NCI-H82 treated with DMSO at 0.1 percent for 48 hours (cell line): Measurements from ENCODE around the gene SCAMP3.

Experiments used
- DNase-seq: peaks from one replicate; lab custom pipeline; 2025; ENCODE audit not compliant: unreplicated experiment; lab: John Stamatoyannopoulos, UW

Gene SCAMP3

GRCh38 chr1:155285631-155286044 lies 23.5 kb upstream of the SCAMP3 start:
- DNase-seq, result no peak

- DNase-seq, result no peak
Measured at GRCh38 chr1:155285063-155285462, 22.9 kb upstream of the SCAMP3 start.

DNA sequence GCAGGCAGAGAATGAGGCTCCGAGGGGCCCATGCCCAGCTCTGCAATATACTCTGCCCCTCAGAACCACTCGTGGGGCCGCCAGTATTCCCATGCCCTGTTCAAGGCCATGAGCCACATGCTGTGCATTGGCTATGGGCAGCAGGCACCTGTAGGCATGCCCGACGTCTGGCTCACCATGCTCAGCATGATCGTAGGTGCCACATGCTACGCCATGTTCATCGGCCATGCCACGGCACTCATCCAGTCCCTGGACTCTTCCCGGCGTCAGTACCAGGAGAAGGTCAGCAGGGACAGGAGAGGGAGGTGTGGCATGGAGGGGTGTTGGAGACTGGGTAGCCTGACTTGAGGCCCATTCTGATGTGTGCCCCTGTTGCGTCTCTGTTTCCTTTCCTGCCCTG lies 22.3 kb upstream of the SCAMP3 start:
- DNase-seq, result no peak

- DNase-seq, result no peak
Measured at GRCh38 chr1:155282488-155283091, 20.4 kb upstream of the SCAMP3 start.

GRCh38 chr1:155279268-155279667 lies 17.1 kb upstream of the SCAMP3 start:
- DNase-seq, result no peak

DNA sequence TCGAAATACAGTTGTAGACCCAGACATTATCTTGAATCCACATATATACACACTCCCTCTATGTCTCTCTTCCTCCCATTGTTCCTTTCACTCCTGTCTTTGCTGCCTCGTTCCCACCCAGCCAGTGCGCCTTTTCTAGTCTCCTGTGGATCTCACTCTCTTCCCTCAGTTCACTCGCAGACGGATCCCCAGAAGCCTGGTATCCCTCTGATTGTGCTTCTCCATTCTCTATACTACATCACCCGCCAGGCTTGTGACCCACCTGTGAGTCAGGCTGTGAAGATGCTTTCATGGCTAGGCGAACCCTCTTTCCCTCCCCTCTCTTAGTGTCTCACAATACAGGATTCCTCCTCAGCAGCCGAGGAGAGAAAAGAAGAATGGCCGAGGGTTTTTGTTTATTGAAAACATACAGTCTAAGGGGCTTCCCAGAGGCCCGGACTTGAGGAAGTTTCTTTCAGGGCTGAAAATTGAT lies 16.6 kb upstream of the SCAMP3 start:
- DNase-seq, result no peak

DNA sequence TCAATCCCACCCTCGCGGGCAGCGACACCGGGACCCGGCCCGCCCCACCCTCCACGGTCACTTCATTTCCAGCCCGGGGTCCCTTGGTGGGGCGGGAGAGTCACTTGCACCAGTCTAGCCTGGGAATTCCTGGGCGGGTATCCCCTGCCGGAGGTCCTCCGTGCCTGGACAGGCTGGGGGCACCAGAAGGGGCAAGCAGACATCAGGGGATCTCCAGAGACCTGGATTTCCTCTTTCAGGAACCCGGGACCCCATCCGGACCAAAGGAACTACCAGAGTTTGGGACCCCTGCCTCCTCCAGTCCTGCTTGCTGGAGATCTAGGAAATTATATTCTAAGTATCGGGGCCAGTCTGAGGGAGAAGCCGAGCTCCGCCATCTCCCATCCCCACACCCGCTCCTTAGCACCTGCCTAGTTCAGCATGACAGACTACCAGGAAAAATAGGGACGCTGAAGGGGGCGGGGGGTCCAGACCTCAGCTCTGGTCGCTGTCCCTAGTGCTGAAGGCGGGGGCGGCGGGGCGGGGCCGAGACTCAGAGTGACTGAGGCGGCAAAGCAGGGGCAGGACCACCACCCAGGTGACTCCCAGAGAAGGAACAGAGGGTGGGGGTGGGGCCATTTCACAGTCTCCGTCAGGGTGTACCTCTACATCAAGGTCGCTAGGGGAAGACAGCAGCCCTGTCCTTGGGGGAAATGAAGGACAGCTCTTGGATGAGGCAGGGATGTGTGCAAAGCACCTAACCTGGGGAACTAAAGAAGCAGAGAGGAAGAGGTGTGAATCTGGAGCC lies 15.9 kb upstream of the SCAMP3 start:
- peak; percentile 51 for DNase-seq

DNA sequence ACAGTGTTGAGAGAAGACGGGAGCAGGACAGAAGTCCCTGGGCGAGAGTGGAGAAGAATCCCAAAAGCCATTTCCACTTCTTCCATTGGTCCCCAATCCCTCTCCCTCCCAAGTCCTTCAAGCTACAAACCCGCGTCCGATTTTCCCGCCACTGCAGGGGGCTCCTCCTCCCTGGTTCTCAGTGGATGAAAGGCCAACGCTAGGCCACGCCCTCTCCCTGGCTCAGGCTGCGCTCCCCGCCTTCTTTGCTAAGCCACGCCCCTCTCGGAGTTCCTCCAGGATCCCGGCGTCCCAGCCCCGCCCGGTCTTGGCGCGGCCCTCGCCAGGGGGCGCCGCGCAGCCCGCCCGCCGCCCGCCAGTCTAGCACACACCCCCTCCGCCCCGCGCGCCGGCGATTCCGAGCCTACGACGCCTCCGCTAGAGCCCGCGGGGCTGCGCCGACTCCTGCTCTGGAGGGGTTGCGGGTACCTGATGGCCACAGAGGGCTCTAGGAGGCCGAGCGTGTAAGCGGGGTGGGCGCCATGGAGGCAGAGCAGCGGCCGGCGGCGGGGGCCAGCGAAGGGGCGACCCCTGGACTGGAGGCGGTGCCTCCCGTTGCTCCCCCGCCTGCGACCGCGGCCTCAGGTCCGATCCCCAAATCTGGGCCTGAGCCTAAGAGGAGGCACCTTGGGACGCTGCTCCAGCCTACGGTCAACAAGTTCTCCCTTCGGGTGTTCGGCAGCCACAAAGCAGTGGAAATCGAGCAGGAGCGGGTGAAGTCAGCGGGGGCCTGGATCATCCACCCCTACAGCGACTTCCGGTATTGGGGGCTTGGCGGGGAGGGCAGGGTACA lies 15.1 kb upstream of the SCAMP3 start, which contains the start of gene HCN3:
Gene HCN3, plus strand, starts transcription at position 394 of the 832 bp plus-strand sequence. Its CDS starts 128 bp downstream, at position 522.
- peak; percentile 98 for DNase-seq

DNA sequence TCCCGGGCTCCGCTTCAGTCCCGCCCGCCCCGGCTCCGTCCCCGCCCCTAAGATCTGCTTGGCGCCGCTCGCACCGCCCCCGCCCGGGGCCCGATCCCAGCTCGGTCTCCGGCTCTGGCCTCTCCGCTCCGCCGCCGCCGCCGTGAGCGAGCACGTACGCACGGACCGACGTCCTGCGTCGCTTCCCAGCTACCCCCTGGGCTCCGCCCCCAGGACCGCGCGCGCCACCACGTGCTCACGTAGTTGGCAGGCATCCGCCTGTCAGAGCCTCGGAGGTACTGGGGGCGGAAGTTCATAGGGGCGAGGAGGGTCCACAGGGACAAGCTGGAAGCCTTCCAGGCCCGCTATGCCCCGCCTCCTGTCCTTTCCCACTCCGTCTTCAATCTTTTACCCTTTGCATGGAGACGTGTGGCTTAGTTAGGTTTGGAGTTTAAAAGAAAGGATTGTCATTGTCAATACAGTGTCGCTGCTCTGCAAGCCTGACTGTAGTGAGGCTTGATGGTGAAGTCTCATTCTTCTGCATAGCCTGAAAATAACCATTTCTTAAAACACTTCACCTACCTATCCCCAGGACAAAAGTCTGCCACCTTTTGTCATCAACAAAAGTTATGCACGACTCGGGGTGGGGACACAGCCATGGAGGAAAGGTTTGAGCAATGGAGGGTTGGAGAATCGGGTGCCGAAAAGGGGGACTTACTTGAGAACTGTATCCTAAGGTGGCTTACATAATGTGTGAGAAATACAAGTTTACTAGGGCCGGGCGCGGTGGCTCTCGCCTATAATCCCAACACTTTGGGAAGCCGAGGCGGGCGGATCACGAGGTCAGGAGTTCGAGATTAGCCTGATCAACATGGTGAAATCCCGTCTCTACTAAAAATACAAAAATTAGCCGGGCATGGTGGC lies 11.4 kb upstream of the SCAMP3 start, which contains the start of gene CLK2:
Gene CLK2, minus strand, starts transcription at position 162 of the 903 bp plus-strand sequence. CDS start 2,527 bp downstream, outside the sequence.
- DNase-seq, result peak; percentile 98

DNA sequence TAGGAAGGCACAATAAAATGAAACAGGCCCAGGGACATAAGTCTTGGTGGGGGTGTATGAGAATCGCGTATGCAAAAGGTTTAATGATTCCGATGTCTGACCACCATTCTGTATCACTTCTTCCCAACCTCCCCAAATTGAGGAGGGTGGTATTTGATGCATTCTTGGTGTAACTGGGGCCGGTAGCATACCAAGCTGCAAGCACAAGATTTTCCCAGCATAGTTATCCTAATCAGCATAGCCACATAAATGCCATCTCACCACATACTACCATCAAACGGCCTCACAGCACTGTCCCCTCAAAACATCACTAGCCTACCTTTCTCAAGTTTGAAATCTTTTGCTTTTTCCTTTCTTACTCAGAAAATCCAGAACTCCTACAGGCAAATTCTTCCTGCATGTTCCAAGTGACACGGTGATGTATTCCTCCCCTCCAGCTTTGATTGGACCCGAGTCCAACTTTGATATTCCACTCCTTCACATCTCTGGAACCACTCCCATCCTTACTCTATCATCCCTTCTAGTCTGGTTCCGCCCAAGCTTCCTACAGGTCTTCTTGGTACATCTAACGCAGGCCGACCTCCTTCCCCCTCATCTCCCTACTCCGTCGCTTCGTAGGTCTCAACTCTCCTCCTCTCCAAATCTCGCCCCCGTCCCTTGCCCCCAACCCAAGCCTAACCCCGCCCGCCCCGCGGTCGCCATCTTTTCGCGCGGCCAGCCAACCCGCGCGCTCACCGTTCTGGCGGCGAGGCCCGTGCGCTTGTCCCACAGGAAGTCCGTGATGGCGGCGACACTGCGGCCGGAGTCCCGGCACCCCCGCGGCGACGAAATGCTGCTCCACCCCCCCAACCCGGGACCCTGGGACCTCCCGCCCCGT lies 10.5 kb upstream of the SCAMP3 start:
- peak; percentile 26 for DNase-seq

DNA sequence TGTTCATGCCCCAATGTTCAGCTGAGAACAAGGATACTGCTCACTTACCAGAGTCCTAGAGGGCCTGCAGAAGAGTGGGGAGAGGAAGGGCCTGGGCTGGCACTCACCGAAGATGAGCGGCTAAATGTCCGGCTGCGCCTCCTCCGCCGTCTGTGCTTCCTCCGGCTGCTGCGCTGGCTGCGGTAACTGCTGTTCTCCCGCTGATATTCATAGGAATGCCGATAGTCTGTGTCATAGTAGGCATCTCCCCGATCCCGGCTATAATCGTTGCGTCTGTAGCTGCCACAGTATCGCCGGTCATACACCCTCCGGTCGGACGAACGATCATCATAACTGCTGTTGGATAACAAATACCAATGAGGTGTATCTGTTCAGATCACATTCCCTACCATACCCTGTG lies 7.2 kb upstream of the SCAMP3 start:
- no peak for DNase-seq

DNA sequence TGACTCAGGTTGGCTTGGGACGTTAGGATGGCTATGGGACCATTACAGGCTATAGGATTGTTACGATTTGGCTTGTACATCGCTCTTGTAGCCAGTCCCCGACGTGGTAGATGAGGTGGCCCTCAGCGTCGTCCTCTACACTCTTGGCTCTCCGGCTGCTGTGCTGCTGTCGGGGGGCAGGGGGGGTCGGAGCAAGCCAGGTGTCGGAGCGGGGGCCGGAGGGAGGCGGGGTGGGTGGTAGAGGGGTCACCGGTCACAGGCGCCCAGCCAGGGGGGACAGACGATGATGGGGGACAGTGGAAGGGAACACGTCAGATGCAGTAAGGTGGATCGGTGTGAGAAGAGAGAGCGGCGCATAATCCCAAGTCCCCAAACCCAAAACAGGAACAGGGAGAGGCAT lies 6.5 kb upstream of the SCAMP3 start:
- DNase-seq, result no peak

GRCh38 chr1:155267373-155267772 lies 5.2 kb upstream of the SCAMP3 start:
- no peak for DNase-seq

DNA sequence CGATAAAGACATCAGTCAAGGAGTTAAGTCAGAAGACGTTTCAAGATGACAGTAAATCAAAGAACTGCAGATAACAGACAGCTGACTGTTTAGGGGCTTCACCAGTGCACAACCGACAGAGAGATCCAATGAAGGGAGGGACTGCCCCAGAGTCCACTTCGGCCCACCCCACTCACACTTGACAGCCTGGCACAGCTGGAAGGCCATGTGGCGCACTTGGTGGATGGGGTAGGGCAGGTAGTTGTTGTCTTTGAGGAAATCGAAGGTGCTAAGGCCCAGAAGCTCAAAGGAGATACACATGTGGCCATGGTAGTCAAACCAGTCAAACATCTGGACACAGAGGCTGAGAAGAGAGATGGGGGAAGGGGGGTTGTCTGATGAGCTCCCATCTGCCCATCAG lies 4.4 kb upstream of the SCAMP3 start:
- no peak for DNase-seq

DNA sequence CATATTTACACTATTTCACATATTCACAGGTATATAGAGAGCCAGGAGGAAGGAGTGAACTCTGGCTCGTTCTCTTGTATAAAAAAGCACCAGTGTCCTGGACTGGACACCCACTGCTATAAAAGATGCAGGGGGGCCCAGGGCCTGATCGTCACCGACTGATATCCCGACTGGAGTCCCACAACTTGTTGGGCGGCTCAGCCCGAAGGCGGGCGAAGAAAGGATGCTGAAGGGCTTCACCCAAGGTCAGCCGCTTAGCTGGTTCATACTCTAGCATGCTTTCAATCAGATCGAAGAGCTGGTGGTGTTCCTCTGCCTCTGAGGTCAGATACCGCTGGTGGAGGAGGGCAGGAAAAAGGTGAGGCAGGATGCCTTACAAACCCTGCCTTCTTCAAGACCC lies 907 bp upstream of the SCAMP3 start:
- no peak for DNase-seq

GRCh38 chr1:155261493-155261851 lies 688 bp downstream of the SCAMP3 start:
- DNase-seq, result no peak

- DNase-seq, result no peak
Measured at GRCh38 chr1:155260276-155260675, 1.9 kb downstream of the SCAMP3 start.

- DNase-seq, result no peak
Measured at GRCh38 chr1:155256058-155256852, 5.9 kb downstream of the SCAMP3 start.
